GM18517 (cell line): ENCODE measurements around the gene ITPK1.

Source experiments
- ATAC-seq: cut with Tn5 transposase; IDR thresholded peaks from one replicate; pipeline ENCODE4 v1.9.1; 2021; ENCODE audit warnings: mild to moderate bottlenecking, moderate library complexity; ENCODE audit not compliant: unreplicated experiment

The ITPK1 gene

DNA sequence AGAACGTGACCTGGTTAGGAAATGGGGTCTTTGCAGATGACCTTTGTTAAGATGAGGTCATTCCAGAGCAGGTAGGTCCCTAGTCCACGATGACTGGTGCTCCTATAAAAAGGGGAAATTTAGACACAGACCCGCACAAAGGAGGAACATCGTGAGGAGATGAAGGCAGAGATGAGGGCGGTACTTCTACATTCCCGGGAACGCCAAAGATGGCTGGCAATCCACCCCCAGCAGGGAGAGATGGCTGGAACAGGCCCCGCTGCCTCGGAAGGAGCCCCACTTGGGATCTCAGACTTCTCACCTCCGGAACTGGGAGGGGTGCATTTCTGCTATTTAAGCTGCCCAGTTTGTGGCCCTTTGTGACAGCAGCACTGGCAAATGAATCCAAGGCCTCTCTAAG lies 85.0 kb downstream of the ITPK1 start:
- ATAC-seq, result no peak

- no peak for ATAC-seq
Measured at GRCh38 chr14:93029911-93030508, 85.7 kb downstream of the ITPK1 start.

DNA sequence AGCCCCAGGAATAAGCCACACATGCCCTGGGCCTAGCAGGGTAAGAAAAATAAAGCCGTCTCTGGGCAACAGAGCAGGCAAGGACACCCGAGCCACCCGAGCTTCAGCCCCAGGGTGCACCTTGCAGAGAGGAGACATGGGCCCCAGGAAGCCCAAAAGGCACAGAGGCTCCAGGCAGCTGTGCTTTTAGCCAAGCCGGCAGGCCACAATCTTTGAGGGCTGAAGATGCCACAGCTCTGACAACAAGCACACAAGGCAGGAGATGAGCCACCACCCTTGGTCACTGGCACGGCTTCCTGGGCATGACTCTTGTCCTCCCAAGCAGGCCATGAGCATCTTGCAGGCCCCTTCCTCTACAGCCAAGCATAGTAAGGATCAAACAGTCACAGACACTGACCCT lies 86.3 kb downstream of the ITPK1 start:
- ATAC-seq, result no peak

- ATAC-seq, result no peak
Measured at GRCh38 chr14:93028724-93029076, 87.0 kb downstream of the ITPK1 start.

GRCh38 chr14:93027810-93028723 lies 87.7 kb downstream of the ITPK1 start:
- ATAC-seq, result no peak

GRCh38 chr14:93026339-93026738 lies 89.4 kb downstream of the ITPK1 start:
- no peak for ATAC-seq

GRCh38 chr14:93025055-93025454 lies 90.7 kb downstream of the ITPK1 start:
- no peak for ATAC-seq

- ATAC-seq, result no peak
Measured at GRCh38 chr14:93024493-93024892, 91.2 kb downstream of the ITPK1 start.

DNA sequence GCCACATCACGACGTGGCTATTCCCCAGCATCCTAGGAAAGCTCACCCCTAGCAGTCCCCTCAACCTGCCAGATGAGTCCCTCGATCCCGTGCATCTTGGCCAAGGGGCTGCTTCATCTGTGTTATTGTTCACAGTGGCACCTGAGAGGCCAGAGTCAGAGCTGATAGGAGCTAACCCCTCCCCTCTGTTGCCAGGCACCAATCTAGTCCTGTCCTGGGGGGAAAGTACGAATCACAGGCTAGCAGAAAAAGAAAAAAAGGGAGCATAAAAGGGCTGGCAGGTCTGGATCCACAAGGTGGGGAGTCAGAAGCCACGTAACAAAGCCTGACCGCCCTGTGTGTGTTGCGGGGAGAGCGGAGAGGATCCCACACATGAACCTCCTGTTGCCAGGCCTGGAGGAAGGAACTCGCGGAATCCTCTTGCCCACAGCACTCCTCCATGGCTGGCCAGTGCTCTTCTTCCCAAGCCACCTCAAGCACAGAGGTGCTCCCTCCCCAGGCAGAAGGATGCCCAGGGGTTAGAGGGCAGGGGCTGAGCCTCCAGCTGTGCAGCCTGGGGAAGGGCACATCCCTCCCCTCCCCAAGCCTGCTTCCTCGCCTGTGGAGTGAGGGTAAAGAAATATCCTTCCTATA lies 91.8 kb downstream of the ITPK1 start:
- no peak for ATAC-seq

- ATAC-seq, result no peak
Measured at GRCh38 chr14:93023039-93023438, 92.7 kb downstream of the ITPK1 start.

GRCh38 chr14:93019970-93020369 lies 95.8 kb downstream of the ITPK1 start:
- no peak for ATAC-seq

DNA sequence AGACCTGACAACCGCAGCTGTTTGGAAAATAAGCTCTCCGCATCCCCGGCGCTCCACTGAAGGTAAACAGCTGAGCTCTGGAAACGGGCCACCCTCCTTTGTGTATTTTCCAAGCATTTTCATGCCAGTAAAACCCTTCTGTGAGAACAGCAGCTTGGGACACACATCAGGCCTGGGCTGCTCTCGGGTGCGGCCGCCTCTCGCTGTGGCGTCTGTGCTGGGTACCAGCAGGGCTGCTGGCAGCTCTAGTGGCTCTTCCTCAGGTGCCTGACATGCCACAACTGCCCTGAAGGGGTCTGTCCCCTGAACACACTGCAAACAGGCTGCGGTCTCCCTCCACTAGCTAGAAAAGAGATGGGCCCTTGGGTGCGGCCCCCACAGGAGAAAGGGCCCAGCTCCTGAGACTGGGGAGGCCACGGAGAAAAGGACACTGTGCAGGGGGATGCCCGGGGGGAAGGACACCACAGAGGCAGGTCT lies 96.3 kb downstream of the ITPK1 start:
- ATAC-seq, result no peak

DNA sequence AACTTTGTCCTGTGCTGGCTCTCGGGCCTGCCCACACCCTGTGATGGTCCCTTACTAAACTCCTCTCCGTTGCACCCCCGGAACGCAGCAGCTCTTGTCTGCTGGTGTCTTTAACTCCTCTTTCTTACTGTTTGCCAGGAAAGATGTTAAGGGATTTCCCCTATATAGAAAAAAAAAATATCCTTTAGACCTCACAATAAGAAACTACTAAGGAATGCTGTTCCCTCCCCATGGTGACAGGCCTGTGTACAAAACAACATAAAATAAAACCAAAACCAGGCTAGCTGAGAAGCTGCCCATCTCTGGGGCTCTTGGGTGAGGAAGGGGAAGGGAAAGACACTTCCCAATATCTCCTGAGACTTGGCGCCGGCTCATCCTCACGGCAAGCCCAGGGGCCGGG lies 97.4 kb downstream of the ITPK1 start:
- no peak for ATAC-seq

DNA sequence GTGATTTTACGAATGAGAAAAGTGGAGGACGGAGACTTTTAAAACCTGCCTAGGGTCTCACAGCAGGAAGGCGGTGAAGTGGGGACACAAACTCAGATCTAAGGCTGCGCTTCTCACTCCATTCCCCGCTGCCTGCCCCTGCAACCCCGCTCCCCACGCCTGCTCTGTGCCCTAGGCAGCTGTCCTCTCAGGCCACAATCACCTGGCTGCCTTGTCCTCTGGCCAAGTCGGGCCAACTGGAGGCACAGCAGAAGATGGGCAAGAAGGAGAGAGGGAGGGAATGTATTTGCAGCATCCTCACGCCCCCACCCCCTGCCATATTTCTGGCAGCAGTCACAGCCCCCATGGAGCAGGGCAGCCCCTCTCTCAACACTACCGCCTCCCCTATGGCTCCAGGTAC lies 97.8 kb downstream of the ITPK1 start:
- ATAC-seq, result no peak

- ATAC-seq, result no peak
Measured at GRCh38 chr14:93017301-93017797, 98.4 kb downstream of the ITPK1 start.

DNA sequence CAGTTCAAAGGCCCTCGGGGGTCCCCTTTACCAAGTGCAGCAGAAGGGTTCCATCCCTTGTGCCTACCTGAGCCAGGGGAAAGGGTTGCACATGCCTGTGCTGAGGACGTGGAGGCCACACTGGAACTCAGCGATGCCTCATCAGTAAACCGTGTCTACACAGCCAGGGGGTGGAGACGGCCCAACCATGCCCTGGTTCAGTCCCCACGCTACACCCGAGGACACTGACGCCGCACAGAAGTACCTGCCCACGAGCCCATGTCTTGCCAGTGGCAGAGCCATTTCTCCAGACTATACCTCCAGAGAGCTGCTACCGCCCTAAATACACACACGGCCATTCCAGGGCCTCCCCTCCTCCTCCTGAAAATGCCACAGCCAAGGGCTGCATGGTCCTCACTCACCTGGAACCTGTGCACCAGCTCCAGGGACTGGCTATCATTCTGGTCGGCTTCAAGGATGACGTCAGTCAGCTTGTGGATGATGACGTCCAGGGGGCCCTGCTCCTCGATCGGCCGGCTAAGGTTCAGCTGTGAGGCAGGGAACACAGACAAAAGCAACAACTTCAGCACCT lies 99.4 kb downstream of the ITPK1 start:
- ATAC-seq, result no peak

DNA sequence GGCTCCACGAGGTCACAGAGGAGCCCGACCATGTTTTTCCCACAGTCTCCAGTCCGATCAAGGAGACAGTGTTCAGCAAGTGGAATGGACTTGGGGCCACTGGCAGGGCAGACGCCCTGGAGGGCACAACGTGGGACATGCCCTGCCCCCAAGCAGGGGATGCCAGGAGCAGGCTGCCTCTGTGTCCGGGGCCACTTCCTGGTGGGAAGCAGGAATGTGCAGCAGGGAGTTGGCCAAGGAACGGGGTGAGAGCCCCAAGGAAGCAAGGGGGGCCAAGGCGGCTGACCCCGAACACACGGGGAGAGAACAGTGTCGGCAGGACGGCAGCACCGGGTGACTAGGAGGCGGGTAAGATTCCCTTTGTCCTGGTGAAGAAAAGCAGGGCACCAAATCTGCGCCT lies 100.2 kb downstream of the ITPK1 start:
- no peak for ATAC-seq

GRCh38 chr14:93015064-93015463 lies 100.7 kb downstream of the ITPK1 start:
- ATAC-seq, result no peak

- ATAC-seq, result no peak
Measured at GRCh38 chr14:93014058-93015023, 101.4 kb downstream of the ITPK1 start.
